ENCODE data around the gene RPL3.
A peak's percentile ranks its signal among the peaks of the same experiment; 100 is the strongest.
"Not testable (repeated sequence)": the region's sequence is repeated elsewhere in the genome, so short reads cannot be mapped to it uniquely, and the experiment has no call there.

The RPL3 gene

DNA sequence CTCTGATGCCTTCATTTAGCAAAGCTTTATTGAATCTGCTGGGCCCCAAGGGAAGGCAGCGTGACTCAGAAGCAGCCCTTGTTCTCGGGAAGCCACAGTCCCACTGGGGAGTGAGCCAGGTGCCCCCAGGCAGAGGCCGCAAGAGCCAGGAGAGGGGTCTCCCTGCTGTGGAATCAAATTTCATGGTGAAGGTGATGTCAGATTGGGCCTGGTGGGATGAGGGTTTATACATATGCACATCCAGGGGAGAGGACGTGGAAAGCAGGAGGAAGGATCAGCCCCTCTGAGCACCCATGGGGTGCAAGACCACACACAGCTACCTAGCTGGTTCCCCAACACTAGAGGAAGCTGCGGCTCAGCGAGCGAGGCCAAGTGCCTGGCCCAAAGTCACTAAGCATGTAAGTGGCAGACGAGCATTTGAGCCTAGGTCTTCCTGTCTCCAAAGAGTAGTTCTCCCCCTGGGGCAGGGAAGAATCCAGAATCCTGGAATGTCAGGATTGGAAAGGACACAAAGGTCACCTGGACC lies 32.3 kb upstream of the RPL3 start:
- peak in 2 of 4 experiments; percentile 9 to 35 for DNase-seq

DNA sequence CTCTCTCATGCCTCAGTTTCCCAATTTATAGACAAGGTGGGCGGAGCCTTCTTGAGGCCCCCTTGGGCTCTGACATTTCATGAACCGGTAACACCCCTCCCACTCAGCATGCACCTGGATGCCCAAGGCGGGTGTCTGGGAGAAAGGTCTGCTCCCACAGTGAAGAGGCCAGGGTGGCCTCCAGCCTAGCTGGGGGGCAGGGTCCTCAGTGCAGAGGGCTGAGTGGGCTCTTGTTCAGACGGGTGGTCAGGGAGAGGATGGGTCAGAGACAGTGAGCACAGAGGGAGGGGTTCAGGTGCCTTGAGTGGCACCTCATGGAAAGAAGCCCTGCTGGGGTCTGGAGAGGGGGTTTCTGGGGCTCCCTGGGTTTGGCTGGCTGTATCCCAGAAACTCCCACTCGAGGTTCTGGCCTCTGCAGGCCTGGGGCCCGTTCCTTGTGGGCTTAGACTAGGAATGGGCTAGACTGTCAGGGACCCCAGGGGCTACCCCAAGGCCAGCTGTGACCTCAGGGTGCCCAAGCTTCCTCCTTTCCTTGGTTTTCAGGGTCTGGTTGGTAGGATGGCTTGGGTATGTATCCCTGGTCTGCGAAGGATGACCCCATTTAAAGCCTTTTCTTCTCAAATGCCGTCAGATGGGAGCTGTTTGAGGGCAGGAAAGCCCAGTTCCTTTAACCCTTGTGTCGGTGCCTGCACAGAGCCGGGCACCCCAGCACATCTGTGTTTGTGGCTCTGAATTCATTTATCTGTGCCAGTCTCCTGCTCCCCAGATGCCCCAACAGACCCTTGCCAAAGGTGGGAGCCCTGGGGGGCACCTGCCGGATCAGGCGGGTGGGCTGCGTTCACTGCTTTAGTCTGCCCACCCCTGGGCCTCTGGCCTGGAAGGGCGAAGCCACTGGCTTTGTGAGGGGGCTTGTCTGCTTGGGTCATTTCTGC lies 31.6 kb upstream of the RPL3 start:
- no peak for DNase-seq

GRCh38 chr22:39349967-39350726 lies 30.7 kb upstream of the RPL3 start, which contains the start of gene SYNGR1:
Gene SYNGR1 (plus strand): TSS chr22:39349991. CDS start chr22:39350011, 20 bp downstream.
- peak in 1 of 4 experiments; percentile 51 for DNase-seq

- DNase-seq = peak in 2 of 4 experiments; percentile 67 to 75
These were observed 30.1 kb upstream of the RPL3 start for GRCh38 chr22:39349506-39349966.

GRCh38 chr22:39348909-39349505 lies 29.6 kb upstream of the RPL3 start:
- DNase-seq = peak; percentile 17 to 80 (median 65)

GRCh38 chr22:39345231-39345630 lies 25.8 kb upstream of the RPL3 start:
- DNase-seq = no peak

DNA sequence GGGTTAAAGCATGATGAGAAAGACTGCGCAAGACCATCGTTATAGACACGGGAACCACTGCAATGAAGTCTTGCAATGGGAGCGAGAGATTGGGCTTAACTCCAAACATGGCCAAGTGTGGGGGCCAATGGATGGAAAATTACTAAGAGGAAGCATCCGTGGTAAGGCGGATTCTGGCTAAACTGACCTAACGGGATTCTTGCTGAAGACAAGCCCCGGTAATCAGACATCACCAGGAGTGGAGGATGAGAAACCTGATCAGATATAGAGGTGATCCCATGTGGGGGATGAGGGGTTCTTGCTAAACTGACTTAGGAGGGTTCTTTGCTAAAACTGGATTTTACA lies 24.6 kb upstream of the RPL3 start:
- DNase-seq = no peak

GRCh38 chr22:39343259-39344045 lies 24.0 kb upstream of the RPL3 start:
- peak; percentile 71 to 86 (median 82) for DNase-seq

DNA sequence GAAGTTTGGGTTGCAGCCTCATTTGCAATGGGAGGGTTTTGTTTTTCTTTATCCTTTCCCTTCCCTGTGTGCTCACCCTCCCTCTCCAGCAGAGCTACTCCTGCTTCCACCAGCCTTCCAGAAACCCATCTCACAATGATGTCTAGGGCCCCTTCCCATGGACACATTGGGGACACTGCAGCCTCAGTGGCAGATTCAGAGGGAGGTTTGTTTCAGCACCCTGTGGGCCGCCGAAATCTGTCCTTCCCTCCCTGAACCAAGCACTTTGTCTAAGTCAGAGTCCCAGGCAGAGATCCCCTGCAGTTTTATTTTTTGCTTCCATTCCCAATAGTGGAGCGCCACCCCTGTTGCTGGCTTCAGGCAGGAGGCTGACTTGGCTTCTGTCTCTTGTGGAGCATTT lies 21.8 kb upstream of the RPL3 start:
- no peak for DNase-seq

- not testable (repeated sequence) for DNase-seq
These were observed 20.4 kb upstream of the RPL3 start for GRCh38 chr22:39339775-39340174.

DNA sequence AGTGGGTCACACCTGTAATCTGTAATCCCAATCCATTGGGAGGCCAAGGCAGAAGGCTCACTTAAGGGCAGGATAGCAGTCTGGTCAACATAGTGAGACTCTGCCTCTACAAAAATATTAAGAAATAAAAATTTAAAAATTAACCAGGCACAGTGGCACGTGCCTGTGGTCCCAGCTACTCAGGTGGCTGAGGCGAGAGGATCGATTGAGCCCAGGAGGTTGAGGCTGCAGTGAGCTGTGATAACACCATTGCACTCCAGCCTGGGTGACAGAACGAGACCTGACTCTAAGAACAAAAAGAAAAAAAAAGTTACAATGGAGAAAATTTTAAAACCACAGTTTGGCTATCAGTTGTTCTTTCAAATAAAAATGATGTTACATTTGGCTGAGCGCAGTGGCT lies 17.0 kb upstream of the RPL3 start:
- DNase-seq = no peak

DNA sequence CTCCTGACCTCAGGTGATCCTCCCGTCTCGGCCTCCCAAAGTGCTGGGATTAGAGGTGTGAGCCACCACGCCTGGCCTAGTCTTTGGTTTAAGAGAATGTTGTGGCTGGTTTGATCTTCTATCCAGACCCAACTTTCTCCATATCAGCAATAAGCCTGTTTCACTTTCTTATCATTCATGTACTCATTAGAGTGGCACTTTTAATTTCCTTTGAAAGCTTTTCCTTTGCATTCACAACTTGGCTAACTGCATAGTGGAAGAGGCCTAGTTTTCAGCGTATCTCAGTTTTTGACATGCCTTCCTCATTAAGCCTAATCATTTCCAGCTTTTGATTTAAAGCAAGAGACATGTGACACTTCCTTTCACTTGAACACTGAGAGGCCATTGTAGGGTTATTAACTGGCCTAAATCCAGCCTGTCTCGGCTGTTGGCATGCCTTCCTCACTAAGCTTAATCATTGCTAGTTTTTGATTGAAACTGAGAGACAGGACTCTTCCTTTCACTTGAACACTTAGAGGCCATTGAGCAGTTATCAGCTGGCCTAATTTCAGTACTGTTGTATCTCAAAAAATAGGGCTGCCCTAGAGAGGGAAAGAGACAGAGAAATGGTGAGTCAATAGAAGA lies 13.1 kb upstream of the RPL3 start:
- DNase-seq = no peak

DNA sequence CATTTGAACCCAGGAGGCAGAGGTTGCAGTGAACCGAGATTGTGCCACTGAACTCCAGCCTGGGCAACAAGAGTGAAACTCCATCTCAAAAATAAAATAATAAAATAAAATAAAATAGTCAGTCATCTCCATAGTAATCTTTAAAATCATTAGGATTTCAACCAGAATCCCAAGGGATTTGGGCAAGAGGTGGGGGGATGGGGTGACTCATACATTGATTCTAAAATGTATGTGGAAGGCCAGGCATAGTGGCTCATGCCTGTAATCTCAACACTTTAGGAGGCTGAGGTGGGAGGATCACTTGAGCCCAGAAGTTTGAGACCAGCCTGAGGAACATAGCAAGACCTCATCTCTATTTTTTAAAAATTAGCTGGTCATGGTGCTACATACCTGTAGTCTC lies 11.1 kb upstream of the RPL3 start:
- DNase-seq = not testable (repeated sequence)

- DNase-seq = no peak
These were observed 8.8 kb upstream of the RPL3 start for GRCh38 chr22:39327995-39328754.

DNA sequence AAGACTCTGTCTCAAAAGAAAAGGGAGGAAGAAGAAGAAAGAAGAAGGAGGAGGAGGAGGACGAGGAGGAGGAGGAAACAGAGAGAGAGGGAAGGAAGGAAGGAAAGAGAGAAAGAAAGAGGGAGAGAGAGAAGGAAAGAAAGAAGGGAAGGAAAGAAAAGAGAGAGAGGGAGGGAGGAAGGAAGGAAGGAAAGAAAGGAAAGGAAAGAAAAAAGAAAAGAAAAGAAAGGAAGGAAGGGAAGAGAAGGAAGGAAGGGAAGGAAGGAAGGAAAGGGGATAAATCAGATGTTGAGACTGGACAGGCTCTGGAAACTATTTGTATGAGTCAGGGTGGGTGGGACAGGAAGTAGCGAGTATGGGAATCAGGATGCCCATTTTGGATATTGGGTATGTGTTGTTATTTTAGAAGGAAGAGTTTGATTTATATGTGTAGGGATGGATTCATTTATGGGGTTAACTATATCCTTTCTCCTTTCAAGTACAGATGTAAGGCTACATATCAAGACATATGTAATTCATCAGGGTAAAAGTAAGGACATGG lies 6.0 kb upstream of the RPL3 start:
- DNase-seq = no peak

- not testable (repeated sequence) for DNase-seq
These were observed 1.2 kb upstream of the RPL3 start for GRCh38 chr22:39320616-39321029.

- DNase-seq = peak in 3 of 4 experiments; percentile 30 to 58 (median 41)
These were observed 728 bp downstream of the RPL3 start for GRCh38 chr22:39318507-39319283.

- DNase-seq = no peak
These were observed 1.5 kb downstream of the RPL3 start for GRCh38 chr22:39317775-39318506.
